Liver (tissue), 9 donors: ENCODE measurements around the gene TMEM45A. TPM values are rescaled to one million over a fixed set of nuclear protein-coding genes. Genes with fewer than 3 reads are reported as not detected.

Source experiments
- DNase-seq: peaks from one replicate; pipeline ENCODE4 v3.0.0-alpha.2; 2017; ENCODE audit warnings: low spot score
- H3K27ac ChIP-seq, 2 donors: one replicate each; pipeline ENCODE4 v1.7.0; 2013; ENCODE audit warnings: inconsistent platforms in 2 of 2, low read length in 2 of 2, control low read depth in 1 of 2, low read depth in 1 of 2, mild to moderate bottlenecking in 1 of 2
- H3K27me3 ChIP-seq, 4 donors: one replicate each; pipeline versions ENCODE4 v1.6.1 to v1.7.0; 2013; ENCODE audit warnings: low read length in 3 of 4, inconsistent platforms in 1 of 4, mild to moderate bottlenecking in 1 of 4, moderate library complexity in 1 of 4; ENCODE audit not compliant: control insufficient read depth in 4 of 4, insufficient read depth in 4 of 4
- H3K36me3 ChIP-seq, 4 donors: one replicate each; pipeline versions ENCODE4 v1.6.1 to v1.7.0; 2013; ENCODE audit warnings: low read length in 3 of 4, mild to moderate bottlenecking in 3 of 4, low read depth in 1 of 4, moderate library complexity in 1 of 4; ENCODE audit not compliant: control insufficient read depth in 4 of 4, insufficient read depth in 3 of 4
- H3K4me1 ChIP-seq, 4 donors: one replicate each; pipeline versions ENCODE4 v1.6.1 to v1.7.0; 2013; ENCODE audit warnings: low read length in 3 of 4, mild to moderate bottlenecking in 3 of 4, moderate library complexity in 1 of 4; ENCODE audit not compliant: control insufficient read depth in 4 of 4, insufficient read depth in 4 of 4
- H3K4me3 ChIP-seq, 3 donors: one replicate each; pipeline versions ENCODE4 v1.6.1 to v1.7.0; 2013; ENCODE audit warnings: low read length in 3 of 3, control low read depth in 1 of 3, low read depth in 1 of 3, mild to moderate bottlenecking in 1 of 3
- H3K9ac ChIP-seq, 2 donors: one replicate each; pipeline ENCODE4 v1.7.0; 2013; ENCODE audit warnings: low read length in 2 of 2, mild to moderate bottlenecking in 2 of 2, moderate library complexity in 2 of 2, control low read depth in 1 of 2, low read depth in 1 of 2
- H3K9me3 ChIP-seq, 4 donors: one replicate each; pipeline versions ENCODE4 v1.6.1 to v1.7.0; 2013; ENCODE audit warnings: low read length in 3 of 4; ENCODE audit not compliant: control insufficient read depth in 4 of 4
- ATF3 ChIP-seq: IDR thresholded peaks from 2 replicates; pipeline ENCODE4 v1.6.1; 2016; ENCODE audit warnings: antibody characterized with exemption
- CTCF ChIP-seq: fragments of 150-350 bp; IDR thresholded peaks from 2 replicates; pipeline ENCODE4 v1.5.1; 2017; ENCODE audit warnings: improper control_type of control experiment, low read depth, low read length; ENCODE audit not compliant: missing input control
- EGR1 ChIP-seq, 2 donors: IDR thresholded peaks; 2 replicates each; pipeline ENCODE4 v1.6.1; 2016 to 2018; ENCODE audit warnings: antibody characterized with exemption in 2 of 2, low read depth in 2 of 2
- FOXA1 ChIP-seq: IDR thresholded peaks from 2 replicates; pipeline ENCODE4 v1.6.1; 2016; ENCODE audit warnings: antibody characterized with exemption
- FOXA2 ChIP-seq: IDR thresholded peaks from 2 replicates; pipeline ENCODE4 v1.6.1; 2016; ENCODE audit warnings: antibody characterized with exemption
- GABPA ChIP-seq, 2 donors: IDR thresholded peaks in 1 of 2; conservative IDR thresholded peaks in 1 of 2; 2 replicates each; pipeline ENCODE4 v1.6.1; 2016; ENCODE audit warnings: antibody characterized with exemption in 2 of 2, mild to moderate bottlenecking in 1 of 2, moderate library complexity in 1 of 2
- HNF4A ChIP-seq, 2 donors: conservative IDR thresholded peaks; 2 replicates each; pipeline ENCODE4 v1.6.1; 2016; ENCODE audit warnings: antibody characterized with exemption in 2 of 2, mild to moderate bottlenecking in 2 of 2
- HNF4G ChIP-seq: IDR thresholded peaks from 2 replicates; pipeline ENCODE4 v1.6.1; 2016; ENCODE audit warnings: antibody characterized with exemption
- JUND ChIP-seq, 2 donors: IDR thresholded peaks; 2 replicates each; pipeline ENCODE4 v1.6.1; 2016; ENCODE audit warnings: antibody characterized with exemption in 2 of 2
- MAX ChIP-seq: IDR thresholded peaks from 2 replicates; pipeline ENCODE4 v1.6.1; 2016; ENCODE audit warnings: antibody characterized with exemption
- NR2F2 ChIP-seq: IDR thresholded peaks from 2 replicates; pipeline ENCODE4 v1.6.1; 2016; ENCODE audit warnings: antibody characterized with exemption
- RAD21 ChIP-seq, 2 donors: IDR thresholded peaks; 2 replicates each; pipeline ENCODE4 v1.6.1; 2016; ENCODE audit warnings: antibody characterized with exemption in 2 of 2, mild to moderate bottlenecking in 2 of 2
- REST ChIP-seq: IDR thresholded peaks from 2 replicates; pipeline ENCODE4 v1.6.1; 2016; ENCODE audit warnings: antibody characterized with exemption, mild to moderate bottlenecking
- RXRA ChIP-seq, 2 donors: IDR thresholded peaks; 2 replicates each; pipeline ENCODE4 v1.6.1; 2017 to 2018; ENCODE audit warnings: antibody characterized with exemption in 2 of 2, mild to moderate bottlenecking in 1 of 2
- SP1 ChIP-seq: IDR thresholded peaks from 2 replicates; pipeline ENCODE4 v1.6.1; 2018; ENCODE audit warnings: antibody characterized with exemption, mild to moderate bottlenecking
- TAF1 ChIP-seq: conservative IDR thresholded peaks from 2 replicates; pipeline ENCODE4 v1.6.1; 2016; ENCODE audit warnings: antibody characterized with exemption, mild to moderate bottlenecking
- YY1 ChIP-seq: IDR thresholded peaks from 2 replicates; pipeline ENCODE4 v1.6.1; 2016; ENCODE audit warnings: antibody characterized with exemption, mild to moderate bottlenecking
- ZBTB33 ChIP-seq: IDR thresholded peaks from 2 replicates; pipeline ENCODE4 v1.6.1; 2016; ENCODE audit warnings: antibody characterized with exemption
- WGBS: extraction: QIAGEN DNeasy Blood & Tissue Kit; methylation state at CpG from one replicate; pipeline ENCODE4 v1.1.7; 2013; 5-methylcytosine and 5-hydroxymethylcytosine counted together
- polyA plus RNA-seq, 2 donors: library from polyadenylated mRNA; stranded (reverse) in 1 of 2; unstranded in 1 of 2; fragments of 200-250 nt in 1 of 2; fragments of >200 nt in 1 of 2; fragmentation: Nextera tagmentation in 1 of 2; extraction: Ambion mirVana in 1 of 2; gene quantifications; one replicate each; pipeline versions ENCODE4 v1.2.1 to v1.2.3, GENCODE V29; 2013 to 2015
- total RNA-seq, 2 donors: library from RNA; depleted of rRNA; stranded (reverse); fragments of >200 nt; gene quantifications; one replicate each; pipeline ENCODE4 v1.2.3, GENCODE V29; 2014
- donor health status: healthy.
- donor health status: healthy.
- donor health status: healthy.
- donor health status: healthy.
- donor health status: healthy.

TMEM45A gene
- total and polyA plus RNA-seq, 4 donors, result 7.1 to 65.8 (median 45.1) TPM

GRCh38 chr3:100606894-100607512 is 114.6 kb downstream of the TMEM45A start:
- Histone ChIP-seq H3K27me3 (no peaks in the 10 kb centered on the region), H3K4me1 (peaks cover 0 to 21% (median 20%) of the 10 kb centered on the region in 4 donors), H3K27ac (no peak overlapping the region), H3K9me3 (no peaks in the 10 kb centered on the region), H3K4me3 (no peak overlapping the region), H3K9ac (no peak overlapping the region), H3K36me3 (no peaks in the 10 kb centered on the region)
- DNase-seq, result no peak
- TF ChIP-seq SP1 (no peak), REST (no peak), JUND (IDR thresholded peaks at IDR 0.05) (no peak), FOXA2 (no peak), RAD21 (IDR thresholded peaks at IDR 0.05) (no peak), GABPA (IDR thresholded peaks at IDR 0.05 in 1 of 2, conservative IDR thresholded peaks at IDR 0.05 in 1 of 2) (no peak), NR2F2 (no peak), FOXA1 (no peak), HNF4G (no peak), RXRA (IDR thresholded peaks at IDR 0.05) (no peak), ZBTB33 (no peak), TAF1 (no peak), YY1 (no peak), EGR1 (IDR thresholded peaks at IDR 0.05; ENCODE audit: low read depth in 2 of 2) (no peak), CTCF (no peak)

- Histone ChIP-seq H3K27ac (no peak within 1 kb of the TSS), H3K27me3 (no peaks in the 10 kb centered on the region), H3K9ac (no peak within 1 kb of the TSS), H3K4me3 (no peak within 1 kb of the TSS), H3K9me3 (no peaks in the 10 kb centered on the region), H3K4me1 (peaks cover 0 to 11% (median 7%) of the 10 kb centered on the region in 4 donors), H3K36me3 (no peaks in the 10 kb centered on the region)
- TF ChIP-seq RAD21 (IDR thresholded peaks at IDR 0.05) (no peak), ATF3 (no peak), MAX (no peak), FOXA2 (no peak), GABPA (IDR thresholded peaks at IDR 0.05 in 1 of 2, conservative IDR thresholded peaks at IDR 0.05 in 1 of 2) (no peak), YY1 (no peak), SP1 (no peak), CTCF (no peak), NR2F2 (no peak), HNF4A (conservative IDR thresholded peaks at IDR 0.05) (no peak), RXRA (IDR thresholded peaks at IDR 0.05) (no peak), ZBTB33 (no peak), TAF1 (no peak), HNF4G (no peak)
- 78% methylated on average over 2 of the region's 2 CpGs for WGBS
- DNase-seq, result no peak
Observed at GRCh38 chr3:100609305-100609704, 116.9 kb downstream of the TMEM45A start, which contains the start of gene ADGRG7. ADGRG7 (plus strand) TSS chr3:100609601; CDS start chr3:100609857, 256 bp downstream.
